ENCODE data around the gene CPLX1.

- TF ChIP-seq CTCF (conservative IDR thresholded peaks at IDR 0.05) (no peak), EZH2 (IDR thresholded peaks at IDR 0.05; ENCODE audit: low read depth) (no peak)
Observed at GRCh38 chr4:749698-750666, 75.9 kb downstream of the CPLX1 start.

Data from PC-9 (cell line).